ENCODE data around the gene HTR3E.

Gene HTR3E

GRCh38 chr3:184155644-184156521, 59.0 kb downstream of the HTR3E start:
- DNase-seq (ENCODE audit: low spot score) = peak; percentile 57

- peak; percentile 76 for DNase-seq (ENCODE audit: low spot score)
Measured at GRCh38 chr3:184156522-184156955, 59.7 kb downstream of the HTR3E start.

Measured in hepatic stellate cell (primary cell).